GM19099 (cell line): Measurements from ENCODE around the gene GNG7.

Experiments
- POLR2A ChIP-seq: IDR thresholded peaks from 3 replicates; pipeline ENCODE4 v1.6.1; 2011; ENCODE audit warnings: low read depth; ENCODE audit not compliant: insufficient read length; ENCODE audit errors: extremely low read depth

Gene GNG7

DNA sequence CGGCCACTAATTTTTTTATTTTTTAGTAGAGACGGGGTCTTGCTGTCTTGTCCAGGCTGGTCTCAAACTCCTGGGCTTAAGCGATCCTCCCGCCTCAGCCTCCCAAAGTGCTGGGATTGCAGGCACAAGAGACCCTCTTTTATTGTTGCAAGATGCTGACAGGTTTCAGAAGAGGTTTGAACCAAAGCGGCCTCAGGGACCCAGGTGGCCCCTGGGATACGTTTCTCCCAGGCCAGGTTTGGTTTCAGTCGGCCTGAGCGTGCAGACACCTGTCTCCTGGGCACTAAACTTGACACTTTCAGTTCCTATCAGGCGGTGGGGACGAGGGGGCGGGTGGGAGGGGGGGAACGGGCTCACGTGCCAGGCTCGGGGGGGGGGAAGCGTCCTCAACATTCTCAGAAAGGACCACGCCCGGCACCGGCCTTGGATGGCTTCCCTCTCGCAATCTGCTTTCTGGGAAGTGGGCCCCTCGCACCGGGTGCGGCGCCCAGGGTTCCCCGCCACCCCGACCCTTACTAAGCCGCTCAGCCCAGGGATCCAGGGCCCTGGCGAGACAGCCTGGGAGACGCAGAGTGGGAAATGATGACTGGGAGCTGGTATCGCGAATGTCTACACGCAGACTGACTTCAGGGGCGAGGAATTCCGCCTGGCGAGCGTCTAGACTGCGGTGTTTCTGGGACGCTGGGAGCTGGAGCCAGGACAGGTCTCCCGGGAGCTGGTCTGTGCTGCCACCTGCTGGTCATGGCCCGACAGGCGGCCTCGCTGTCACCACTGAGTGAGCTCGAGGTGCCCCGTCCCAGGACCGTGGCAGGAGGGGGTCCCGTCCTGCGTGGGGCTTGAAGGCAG lies 91.6 kb downstream of the GNG7 start:
- TF ChIP-seq POLR2A = no peak

GRCh38 chr19:2609389-2610116 lies 92.9 kb downstream of the GNG7 start:
- no peak for TF ChIP-seq POLR2A

- TF ChIP-seq POLR2A = no peak
Observed at GRCh38 chr19:2608602-2608922, 93.9 kb downstream of the GNG7 start.

GRCh38 chr19:2607712-2608601 lies 94.5 kb downstream of the GNG7 start:
- peak; percentile 34 for TF ChIP-seq POLR2A

DNA sequence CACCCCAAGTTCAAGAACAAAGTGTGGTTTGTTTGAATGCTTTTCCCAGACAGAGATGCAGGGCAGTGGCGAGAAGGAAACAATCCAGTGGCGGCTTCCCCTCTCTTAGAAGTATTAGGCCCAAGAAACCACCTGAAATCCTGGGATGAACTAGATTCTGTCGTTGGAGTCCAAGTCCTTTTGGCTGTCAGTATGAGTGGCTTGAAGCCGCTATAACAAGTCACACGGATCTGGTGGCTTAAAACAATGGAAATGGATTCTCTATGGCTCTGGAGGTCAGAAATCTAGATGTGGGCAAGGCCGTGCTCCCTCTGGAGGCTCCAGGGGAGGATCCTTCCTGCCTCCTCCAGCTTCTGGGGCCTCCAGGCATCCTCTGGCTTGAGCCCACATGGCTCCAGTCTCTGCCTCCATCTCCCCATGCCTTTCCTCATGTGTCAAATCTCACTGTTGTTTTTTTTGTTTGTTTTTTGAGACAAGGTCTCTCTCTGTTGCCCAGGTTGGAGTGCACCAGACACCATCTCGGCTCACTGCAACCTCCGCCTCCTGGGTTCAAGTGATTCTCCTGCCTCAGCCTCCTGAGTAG lies 97.7 kb downstream of the GNG7 start:
- no peak for TF ChIP-seq POLR2A

- TF ChIP-seq POLR2A = no peak
Observed at GRCh38 chr19:2603334-2603733, 99.2 kb downstream of the GNG7 start.

GRCh38 chr19:2602391-2603181 lies 99.9 kb downstream of the GNG7 start:
- no peak for TF ChIP-seq POLR2A

DNA sequence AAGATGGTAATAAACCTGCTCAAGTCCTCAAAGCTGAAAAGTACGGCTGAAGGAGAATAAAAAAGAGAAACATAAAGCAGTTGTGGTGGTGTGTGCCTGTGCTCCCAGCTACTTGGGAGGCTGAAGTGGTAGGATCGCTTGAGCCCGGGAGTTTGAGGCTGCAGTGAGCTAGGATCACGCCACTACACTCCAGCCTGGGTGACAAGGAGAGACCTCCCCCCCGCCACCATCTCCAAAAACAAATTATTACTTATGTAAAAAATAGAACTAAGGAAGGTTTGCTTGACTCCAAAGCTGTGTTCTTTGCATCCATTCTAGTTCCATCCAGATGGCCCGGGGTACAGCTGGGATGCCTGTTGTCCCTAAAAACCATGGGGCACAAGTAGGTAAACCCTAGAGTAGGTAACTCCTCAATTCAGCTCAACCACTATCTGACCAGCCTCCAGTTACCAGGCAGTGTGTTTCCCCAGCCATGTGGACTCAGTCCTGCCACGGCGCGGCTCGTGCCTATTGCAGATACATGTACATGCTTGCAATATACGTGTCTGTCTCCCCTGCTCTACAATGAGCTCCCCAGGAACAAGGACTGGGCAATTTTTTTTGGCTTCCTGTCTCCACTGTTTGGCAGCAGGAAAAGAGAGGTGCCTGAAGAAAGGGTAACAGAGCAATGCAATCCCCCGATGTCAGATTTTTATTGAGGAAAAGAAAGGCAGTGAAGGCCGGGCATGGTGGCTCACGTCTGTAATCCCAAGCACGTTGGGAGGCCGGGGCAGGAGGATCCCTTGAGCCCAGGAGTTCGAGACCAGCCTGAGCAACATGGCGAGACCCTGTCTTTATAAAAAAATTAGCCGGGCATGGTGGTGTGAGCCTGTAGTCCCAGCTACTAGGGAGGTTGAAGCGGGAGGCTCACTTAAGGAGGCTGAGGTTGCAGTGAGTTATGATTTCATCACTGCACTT lies 101.3 kb downstream of the GNG7 start:
- TF ChIP-seq POLR2A = no peak

DNA sequence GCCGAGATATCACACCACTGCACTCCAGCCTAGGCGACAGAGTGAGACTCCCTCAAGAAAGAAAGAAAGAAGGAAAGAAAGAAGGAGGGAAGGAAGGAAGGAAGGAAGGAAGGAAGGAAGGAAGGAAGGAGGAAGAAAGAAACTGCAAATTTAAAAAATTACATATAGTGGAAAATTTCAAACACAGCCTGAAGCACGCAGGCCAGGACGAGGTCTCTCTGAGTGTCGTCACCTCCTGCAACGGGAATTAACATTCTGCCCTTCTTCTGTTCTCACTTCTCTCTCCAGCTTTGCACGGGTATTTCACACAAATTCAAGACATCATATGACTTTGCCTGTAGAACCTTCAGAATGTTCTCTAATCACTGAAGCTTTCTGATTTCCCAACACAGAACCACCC lies 108.2 kb downstream of the GNG7 start:
- no peak for TF ChIP-seq POLR2A

GRCh38 chr19:2592824-2593223 lies 109.7 kb downstream of the GNG7 start:
- no peak for TF ChIP-seq POLR2A

DNA sequence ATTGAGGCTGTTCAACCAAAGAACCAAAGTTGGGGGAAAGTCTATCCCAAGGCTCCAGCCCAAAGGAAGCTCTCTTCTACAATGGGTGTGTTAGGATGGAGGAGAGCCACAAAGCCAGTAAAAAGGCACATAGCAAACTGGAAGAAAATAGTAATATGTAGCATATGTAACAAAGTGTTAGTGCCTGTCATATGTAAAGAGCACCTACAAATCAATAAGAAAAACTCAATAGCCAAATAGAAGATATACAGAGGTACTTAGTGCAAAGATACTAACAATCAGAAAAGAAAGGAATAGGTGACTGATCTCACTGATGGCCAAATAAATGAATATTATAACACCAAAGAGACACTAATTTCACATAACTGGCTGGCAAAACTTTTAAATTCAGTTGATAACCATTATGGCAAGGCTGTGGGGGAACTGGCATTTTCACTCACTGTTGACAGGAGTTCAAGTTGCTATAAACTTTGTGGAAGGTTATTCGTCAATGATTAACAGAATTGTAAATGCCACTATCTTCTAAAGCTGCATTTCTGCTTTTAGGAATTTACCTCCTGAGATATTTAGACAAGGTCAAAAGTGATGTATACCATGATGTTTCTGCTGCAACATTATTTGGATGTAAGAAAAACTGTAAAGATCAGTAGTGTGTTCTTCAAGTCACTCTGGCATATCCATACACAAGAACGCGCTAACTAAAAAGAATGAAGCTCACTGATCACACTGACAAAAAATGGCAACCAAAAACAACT lies 110.8 kb downstream of the GNG7 start:
- no peak for TF ChIP-seq POLR2A

DNA sequence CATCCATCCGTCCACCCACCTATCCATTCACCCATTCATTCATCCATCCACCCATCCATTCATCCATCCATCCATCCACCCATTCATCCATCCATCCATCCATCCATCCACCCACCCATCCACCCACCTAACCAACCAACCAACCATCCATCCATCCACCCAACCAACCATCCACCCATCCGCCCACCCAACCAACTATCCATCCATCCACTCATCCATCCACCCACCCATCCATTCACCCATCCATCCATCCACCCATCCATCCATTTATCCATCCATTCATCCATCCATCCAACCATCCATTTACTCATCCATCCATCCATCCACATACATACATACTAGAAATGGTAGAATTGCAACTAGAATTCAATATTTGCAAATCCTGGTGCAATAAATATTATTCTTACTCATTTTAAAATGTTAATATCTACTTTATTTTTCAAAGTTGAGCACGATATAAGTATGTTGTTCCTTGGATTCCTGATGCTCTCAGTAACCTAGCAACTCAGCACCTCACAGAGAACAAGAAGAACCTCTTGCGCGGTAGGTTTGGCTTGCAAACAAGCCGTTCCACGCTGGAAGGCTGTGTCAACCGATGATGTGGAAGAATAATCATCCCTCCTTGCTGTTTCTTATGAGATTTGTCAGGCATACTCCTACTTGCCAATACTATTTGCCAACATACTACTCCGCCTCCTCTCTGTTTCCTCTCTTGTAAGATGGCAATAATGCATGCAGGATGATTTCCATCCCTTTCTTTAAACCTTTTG lies 111.7 kb downstream of the GNG7 start:
- TF ChIP-seq POLR2A = no peak
